SU-DHL-6 (cell line): Measurements from ENCODE around the gene ACYP1.

Experiments used
- H2AFZ ChIP-seq: fragments of 200-600 bp; sonication (generic); 2 replicates; pipeline ENCODE4 v1.6.1; 2014; ENCODE audit warnings: low read depth, mild to moderate bottlenecking, moderate library complexity, mixed read lengths, antibody characterized with exemption, low read length; ENCODE audit not compliant: severe bottlenecking
- H3F3A ChIP-seq: fragments of 200-600 bp; shearing (Covaris generic); 2 replicates; pipeline ENCODE4 v1.6.0; 2016; ENCODE audit warnings: antibody characterized with exemption, mild to moderate bottlenecking; ENCODE audit not compliant: insufficient read depth
- H3K27ac ChIP-seq: fragments of 200-600 bp; sonication (generic); 2 replicates; pipeline ENCODE4 v1.5.1; 2016; ENCODE audit warnings: low read depth, mild to moderate bottlenecking, low read length, moderate library complexity, mixed read lengths
- H3K27me3 ChIP-seq: fragments of 200-600 bp; sonication (generic), shearing (Covaris generic); 2 replicates; pipeline ENCODE4 v1.6.0; 2014; ENCODE audit warnings: mild to moderate bottlenecking, low read length
- H3K36me3 ChIP-seq: fragments of 200-600 bp; sonication (generic); 2 replicates; pipeline ENCODE4 v1.6.1; 2014; ENCODE audit warnings: mild to moderate bottlenecking, low read length, mixed read lengths
- H3K4me2 ChIP-seq: fragments of 300-600, 200-600 bp; shearing (Covaris generic), sonication (generic); 2 replicates; pipeline ENCODE4 v1.6.0; 2014; ENCODE audit warnings: low read length, low read depth, mild to moderate bottlenecking; ENCODE audit not compliant: poor library complexity, severe bottlenecking
- H3K4me3 ChIP-seq: fragments of 200-600 bp; sonication (generic); 2 replicates; pipeline ENCODE4 v1.5.1; 2014; ENCODE audit warnings: antibody characterized with exemption, low read length, mild to moderate bottlenecking, mixed read lengths; ENCODE audit not compliant: insufficient read depth, poor library complexity, severe bottlenecking
- H3K79me2 ChIP-seq: fragments of 200-600 bp; sonication (generic); 2 replicates; pipeline ENCODE4 v1.6.1; 2014; ENCODE audit warnings: mild to moderate bottlenecking, low read length, moderate library complexity; ENCODE audit not compliant: insufficient read depth
- H3K9ac ChIP-seq: fragments of 200-600 bp; sonication (generic); 2 replicates; pipeline ENCODE4 v1.7.0; 2014; ENCODE audit warnings: mild to moderate bottlenecking, low read length
- H3K9me2 ChIP-seq: fragments of 200-600 bp; sonication (generic); replicated peaks from 2 replicates; pipeline ENCODE4 v1.6.1; 2014; ENCODE audit warnings: low read length; ENCODE audit not compliant: insufficient read depth
- H3K9me3 ChIP-seq: fragments of 200-600 bp; sonication (generic); 2 replicates; pipeline ENCODE4 v1.6.1; 2014; ENCODE audit warnings: low read length, mixed read lengths; ENCODE audit not compliant: insufficient read depth
- H4K20me1 ChIP-seq: fragments of 200-600 bp; sonication (generic); 2 replicates; pipeline ENCODE4 v1.6.1; 2014; ENCODE audit warnings: low read depth, mild to moderate bottlenecking, antibody characterized with exemption, low read length, moderate library complexity, mixed read lengths
- CTCF ChIP-seq: fragments of 200-600 bp; sonication (generic); IDR thresholded peaks from one replicate; pipeline ENCODE4 v1.5.1; 2017; ENCODE audit warnings: antibody characterized with exemption, mild to moderate bottlenecking, low read length, moderate library complexity; ENCODE audit not compliant: insufficient read depth, poor library complexity, severe bottlenecking
- EZH2phosphoT487 ChIP-seq: fragments of 200-600 bp; sonication (generic), shearing (Covaris generic); conservative IDR thresholded peaks from 2 replicates; pipeline ENCODE4 v1.6.1; 2018; ENCODE audit warnings: mild to moderate bottlenecking, antibody characterized with exemption, low read length, moderate library complexity, mixed read lengths

ACYP1 gene

GRCh38 chr14:75011356-75011994 lies 52.3 kb downstream of the ACYP1 start:
- no peaks in the 10 kb centered on the region for H4K20me1 ChIP-seq
- H3K4me3 ChIP-seq, result no peak overlapping the region
- TF ChIP-seq CTCF (no peak), EZH2phosphoT487 (no peak)
- H3K27me3 ChIP-seq, result no peaks in the 10 kb centered on the region
- no peaks in the 10 kb centered on the region for H3K9me3 ChIP-seq
- no peaks in the 10 kb centered on the region for H3K9me2 ChIP-seq
- no peak overlapping the region for H3K9ac ChIP-seq
- no peak overlapping the region for H2AFZ ChIP-seq
- no peak overlapping the region for H3K4me2 ChIP-seq
- no peaks in the 10 kb centered on the region for H3F3A ChIP-seq
- no peak overlapping the region for H3K27ac ChIP-seq
- no peaks in the 10 kb centered on the region for H3K79me2 ChIP-seq
- peaks cover 25% of the 10 kb centered on the region; the same call in 1 of the 2 replicates for H3K36me3 ChIP-seq

GRCh38 chr14:75010472-75011093 lies 53.2 kb downstream of the ACYP1 start:
- Histone ChIP-seq H3K79me2 (no peaks in the 10 kb centered on the region), H3K36me3 (peaks cover 16% of the 10 kb centered on the region; the same call in 1 of the 2 replicates), H3K27me3 (no peaks in the 10 kb centered on the region), H2AFZ (no peak overlapping the region), H3F3A (no peaks in the 10 kb centered on the region), H3K9ac (no peak overlapping the region), H4K20me1 (no peaks in the 10 kb centered on the region), H3K9me3 (no peaks in the 10 kb centered on the region), H3K4me3 (no peak overlapping the region), H3K4me2 (no peak overlapping the region), H3K27ac (no peak overlapping the region), H3K9me2 (no peaks in the 10 kb centered on the region)
- TF ChIP-seq EZH2phosphoT487, result no peak
- no peak for TF ChIP-seq CTCF

- no peak overlapping the region for H2AFZ ChIP-seq
- H3K36me3 ChIP-seq, result peaks cover 13% of the 10 kb centered on the region; the same call in 1 of the 2 replicates
- no peak overlapping the region for H3K9ac ChIP-seq
- no peak overlapping the region for H3K4me2 ChIP-seq
- no peaks in the 10 kb centered on the region for H3K9me3 ChIP-seq
- H3F3A ChIP-seq, result no peaks in the 10 kb centered on the region
- no peaks in the 10 kb centered on the region for H3K27me3 ChIP-seq
- no peaks in the 10 kb centered on the region for H4K20me1 ChIP-seq
- H3K9me2 ChIP-seq, result no peaks in the 10 kb centered on the region
- H3K4me3 ChIP-seq, result no peak overlapping the region
- H3K79me2 ChIP-seq, result peaks cover 2% of the 10 kb centered on the region; the same call in 1 of the 2 replicates
- no peak for TF ChIP-seq EZH2phosphoT487
- TF ChIP-seq CTCF, result no peak
- H3K27ac ChIP-seq, result no peak overlapping the region
Observed at GRCh38 chr14:75009176-75009575, 54.6 kb downstream of the ACYP1 start.
